GM21529 (cell line): Measurements from ENCODE around the gene C1QA.

Experiments
- ATAC-seq: cut with Tn5 transposase; IDR thresholded peaks from one replicate; pipeline ENCODE4 v1.9.1; 2021; ENCODE audit not compliant: unreplicated experiment

Gene C1QA, protein sequence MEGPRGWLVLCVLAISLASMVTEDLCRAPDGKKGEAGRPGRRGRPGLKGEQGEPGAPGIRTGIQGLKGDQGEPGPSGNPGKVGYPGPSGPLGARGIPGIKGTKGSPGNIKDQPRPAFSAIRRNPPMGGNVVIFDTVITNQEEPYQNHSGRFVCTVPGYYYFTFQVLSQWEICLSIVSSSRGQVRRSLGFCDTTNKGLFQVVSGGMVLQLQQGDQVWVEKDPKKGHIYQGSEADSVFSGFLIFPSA

GRCh38 chr1:22636353-22636752, at the start of gene C1QA:
Gene C1QA, plus strand, starts transcription at chr1:22636628. Its CDS starts 989 bp downstream, at chr1:22637617.
- no peak for ATAC-seq

DNA sequence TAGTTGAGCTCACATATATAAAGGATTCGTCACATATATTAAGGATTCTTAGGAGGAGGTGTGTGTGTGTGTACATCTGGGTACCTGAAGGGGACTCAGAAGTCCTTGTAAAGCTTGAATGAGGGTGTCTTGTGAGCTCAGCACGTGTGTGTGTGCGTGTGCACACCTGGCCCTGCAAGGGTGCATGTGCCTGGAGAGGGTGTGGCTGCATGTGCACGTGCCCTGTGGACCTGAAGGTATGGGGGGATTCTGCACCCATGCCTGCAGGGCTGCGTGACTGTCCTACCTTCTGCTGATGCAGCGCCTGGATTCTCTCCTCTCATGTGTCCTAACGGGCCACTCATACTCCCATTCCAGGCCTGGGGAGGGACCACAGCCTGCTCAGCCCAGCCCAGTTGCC, 49.2 kb upstream of the C1QA start:
- no peak for ATAC-seq

- no peak for ATAC-seq
Measured at GRCh38 chr1:22588899-22589422, 47.5 kb upstream of the C1QA start.

GRCh38 chr1:22591576-22591975, 44.9 kb upstream of the C1QA start:
- no peak for ATAC-seq

GRCh38 chr1:22592051-22592450, 44.4 kb upstream of the C1QA start:
- no peak for ATAC-seq

- ATAC-seq = no peak
Measured at GRCh38 chr1:22592919-22593790, 43.3 kb upstream of the C1QA start.

DNA sequence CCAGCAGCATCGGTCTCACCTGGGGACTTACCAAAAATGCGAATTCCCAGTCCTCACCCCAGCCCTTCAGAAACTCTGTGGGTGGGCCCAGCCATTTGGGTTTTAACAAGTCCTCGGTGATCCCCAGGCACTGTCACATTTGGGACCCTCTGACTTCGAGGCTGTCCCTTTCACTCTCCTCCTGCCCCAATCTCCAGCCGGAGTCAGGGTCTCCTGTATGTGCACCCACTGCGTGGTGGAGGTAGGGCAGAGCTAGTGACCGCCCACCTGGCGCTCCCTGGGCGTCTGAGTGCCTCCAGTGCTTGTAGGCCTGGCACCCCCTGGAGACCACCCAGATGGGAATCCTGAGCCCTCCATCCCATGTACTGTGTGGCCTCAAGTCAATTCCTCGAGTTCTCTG, 42.0 kb upstream of the C1QA start:
- ATAC-seq = no peak

DNA sequence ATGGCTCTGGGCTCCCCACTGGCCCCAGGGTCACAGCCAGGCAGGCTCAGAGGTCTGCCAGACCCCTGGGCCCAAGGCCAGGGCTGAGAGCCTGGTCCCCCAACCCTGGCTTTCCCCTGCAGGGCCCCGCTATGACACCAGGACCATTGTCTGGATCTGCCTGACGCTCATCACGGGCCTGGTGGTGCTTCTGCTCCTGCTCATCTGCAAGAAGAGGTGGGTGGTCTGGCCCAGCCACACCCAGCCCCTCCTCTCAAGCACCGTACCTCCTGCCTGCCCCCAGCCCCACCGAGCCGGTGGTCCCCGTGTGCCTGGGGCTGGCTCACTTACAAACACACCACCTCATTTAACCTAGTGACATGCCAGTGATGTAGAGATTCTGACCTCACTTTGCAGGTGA, 41.3 kb upstream of the C1QA start:
- ATAC-seq = no peak

DNA sequence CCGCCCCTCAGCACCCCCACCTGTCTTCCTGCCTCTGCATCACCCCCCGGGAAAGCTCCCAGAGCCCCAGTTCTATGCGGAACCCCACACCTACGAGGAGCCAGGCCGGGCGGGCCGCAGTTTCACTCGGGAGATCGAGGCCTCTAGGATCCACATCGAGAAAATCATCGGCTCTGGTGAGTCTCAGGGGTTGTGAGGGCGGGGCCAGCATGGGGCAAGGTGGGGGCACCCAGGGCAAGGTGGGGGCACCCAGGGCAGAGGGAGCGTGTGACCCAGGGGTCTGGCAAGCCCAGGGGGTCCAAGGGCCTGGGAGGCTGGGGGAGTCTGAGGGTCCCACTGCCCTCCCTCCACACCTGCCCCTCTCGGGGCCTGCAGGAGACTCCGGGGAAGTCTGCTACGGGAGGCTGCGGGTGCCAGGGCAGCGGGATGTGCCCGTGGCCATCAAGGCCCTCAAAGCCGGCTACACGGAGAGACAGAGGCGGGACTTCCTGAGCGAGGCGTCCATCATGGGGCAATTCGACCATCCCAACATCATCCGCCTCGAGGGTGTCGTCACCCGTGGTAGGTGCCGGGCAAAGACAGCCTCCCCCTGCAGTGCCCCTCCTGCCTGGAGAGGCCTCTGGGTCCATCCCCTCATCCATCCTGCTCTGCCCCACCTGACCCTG, 39.0 kb upstream of the C1QA start:
- no peak for ATAC-seq

GRCh38 chr1:22597996-22598395, 38.4 kb upstream of the C1QA start:
- ATAC-seq = no peak

DNA sequence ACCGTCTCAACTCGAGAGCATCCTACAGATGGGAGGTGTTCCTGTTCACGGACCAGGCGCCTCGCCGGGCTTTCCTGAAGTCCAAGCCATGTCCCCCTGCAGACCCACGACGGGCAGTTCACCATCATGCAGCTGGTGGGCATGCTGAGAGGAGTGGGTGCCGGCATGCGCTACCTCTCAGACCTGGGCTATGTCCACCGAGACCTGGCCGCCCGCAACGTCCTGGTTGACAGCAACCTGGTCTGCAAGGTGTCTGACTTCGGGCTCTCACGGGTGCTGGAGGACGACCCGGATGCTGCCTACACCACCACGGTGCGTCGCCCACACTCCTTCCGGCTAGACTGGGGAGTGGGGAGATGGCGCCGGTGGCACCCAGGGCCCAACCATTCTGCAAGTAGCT, 37.7 kb upstream of the C1QA start:
- no peak for ATAC-seq

DNA sequence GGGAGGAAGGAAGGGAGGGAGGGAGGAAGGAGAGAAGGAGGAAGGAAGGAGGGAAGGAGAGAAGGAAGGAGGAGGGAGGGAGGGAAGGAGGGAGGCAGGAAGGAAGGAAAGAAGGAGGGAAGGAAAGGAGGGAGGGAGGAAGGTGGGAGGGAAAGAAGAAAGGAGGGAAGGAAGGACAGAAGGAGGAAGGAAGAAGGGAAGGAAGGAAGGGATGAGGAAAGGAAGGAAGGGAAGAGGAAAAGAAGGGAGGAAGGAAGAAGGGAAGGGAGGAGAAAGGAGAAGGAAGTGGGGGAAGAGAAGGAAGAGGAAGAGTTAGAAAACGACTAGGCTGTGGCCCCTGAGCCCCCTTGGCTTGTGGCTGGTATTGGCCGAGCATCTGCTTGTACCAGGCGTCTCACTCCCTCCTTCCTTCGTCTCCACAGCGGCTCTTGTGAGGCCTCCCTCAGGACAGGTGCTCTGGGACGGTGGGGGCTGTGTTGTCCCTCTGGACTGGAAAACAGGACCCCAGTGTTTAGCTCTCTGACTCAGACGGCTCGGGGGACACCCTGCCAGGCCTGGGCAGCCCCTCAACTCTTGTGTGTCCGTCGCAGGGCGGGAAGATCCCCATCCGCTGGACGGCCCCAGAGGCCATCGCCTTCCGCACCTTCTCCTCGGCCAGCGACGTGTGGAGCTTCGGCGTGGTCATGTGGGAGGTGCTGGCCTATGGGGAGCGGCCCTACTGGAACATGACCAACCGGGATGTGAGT, 36.2 kb upstream of the C1QA start:
- no peak for ATAC-seq

DNA sequence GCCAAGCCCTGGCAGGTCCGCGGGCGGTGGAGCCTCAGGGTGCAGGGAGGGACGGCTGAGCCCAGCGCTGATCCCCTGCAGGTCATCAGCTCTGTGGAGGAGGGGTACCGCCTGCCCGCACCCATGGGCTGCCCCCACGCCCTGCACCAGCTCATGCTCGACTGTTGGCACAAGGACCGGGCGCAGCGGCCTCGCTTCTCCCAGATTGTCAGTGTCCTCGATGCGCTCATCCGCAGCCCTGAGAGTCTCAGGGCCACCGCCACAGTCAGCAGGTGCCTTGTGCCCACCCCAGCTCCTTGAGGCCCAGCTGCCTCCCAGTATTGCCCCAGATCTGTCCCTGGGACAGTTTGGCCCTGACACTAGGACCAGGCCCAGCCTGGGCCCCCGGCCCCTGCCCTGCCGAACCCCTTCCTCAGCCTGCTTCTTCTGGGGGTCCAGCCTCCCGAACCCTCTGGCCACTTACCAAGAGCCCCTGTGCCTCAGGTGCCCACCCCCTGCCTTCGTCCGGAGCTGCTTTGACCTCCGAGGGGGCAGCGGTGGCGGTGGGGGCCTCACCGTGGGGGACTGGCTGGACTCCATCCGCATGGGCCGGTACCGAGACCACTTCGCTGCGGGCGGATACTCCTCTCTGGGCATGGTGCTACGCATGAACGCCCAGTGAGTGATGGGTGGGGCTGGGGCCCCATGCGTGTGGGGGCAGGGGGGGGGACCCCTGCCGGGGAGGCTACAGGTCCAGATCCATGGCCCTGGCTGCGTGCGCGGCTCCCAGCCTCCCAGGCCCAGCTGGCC, 35.4 kb upstream of the C1QA start:
- no peak for ATAC-seq

- no peak for ATAC-seq
Measured at GRCh38 chr1:22601610-22602009, 34.8 kb upstream of the C1QA start.

DNA sequence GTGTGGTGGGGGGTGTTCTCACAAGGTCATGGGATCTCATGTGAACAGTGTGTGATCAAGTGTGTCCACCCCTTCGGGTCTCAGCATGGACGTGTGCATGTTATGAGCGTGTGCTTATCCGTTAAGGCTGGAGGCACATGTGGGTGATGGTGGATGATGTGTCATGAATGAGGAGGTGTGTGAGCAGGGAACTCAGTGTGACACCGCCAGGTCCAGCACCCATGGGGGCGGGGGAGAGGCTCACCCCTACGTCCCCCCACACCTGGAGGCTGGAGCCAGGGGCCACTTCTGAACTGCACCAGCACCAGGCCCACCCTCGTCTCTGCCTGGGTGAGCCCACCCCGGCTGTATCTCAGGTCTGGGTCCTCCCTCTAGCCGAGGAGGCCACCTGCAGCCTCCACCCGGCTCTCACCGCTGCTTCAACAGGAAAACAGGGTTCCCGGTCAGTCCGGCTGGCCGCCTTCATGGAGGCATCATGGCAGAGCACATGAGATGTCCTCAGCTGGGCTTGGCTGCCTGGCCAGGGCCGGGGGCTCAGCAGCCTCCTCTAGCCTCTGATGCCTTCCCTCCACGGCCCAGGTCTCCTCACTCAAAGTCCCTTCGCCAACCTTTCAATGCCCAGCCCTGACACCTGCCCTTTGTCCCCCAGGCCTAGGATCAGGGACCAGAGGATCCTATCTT, 34.2 kb upstream of the C1QA start:
- ATAC-seq = no peak

GRCh38 chr1:22606161-22606560, 30.3 kb upstream of the C1QA start:
- no peak for ATAC-seq

DNA sequence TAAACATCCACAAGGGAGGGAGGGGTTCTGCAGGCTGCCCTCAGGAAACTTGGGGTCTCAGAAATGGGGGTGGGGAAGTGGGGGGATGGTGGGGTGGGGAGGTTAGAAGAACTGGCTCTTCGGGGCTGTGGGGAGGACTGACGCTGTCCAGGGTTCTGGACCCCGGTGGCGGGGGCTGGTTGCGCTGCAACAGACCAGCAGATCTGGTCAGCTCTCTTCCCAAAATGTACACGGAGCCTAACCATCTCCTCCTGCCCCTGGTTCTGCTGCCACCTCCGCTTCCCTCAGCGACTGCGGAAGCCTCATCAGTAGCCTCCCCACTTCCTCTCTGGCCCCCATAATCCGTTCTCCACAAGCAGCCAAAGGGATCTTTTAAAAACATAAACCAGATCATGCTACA, 29.3 kb upstream of the C1QA start:
- ATAC-seq = no peak

GRCh38 chr1:22608361-22608760, 28.1 kb upstream of the C1QA start:
- ATAC-seq = no peak

DNA sequence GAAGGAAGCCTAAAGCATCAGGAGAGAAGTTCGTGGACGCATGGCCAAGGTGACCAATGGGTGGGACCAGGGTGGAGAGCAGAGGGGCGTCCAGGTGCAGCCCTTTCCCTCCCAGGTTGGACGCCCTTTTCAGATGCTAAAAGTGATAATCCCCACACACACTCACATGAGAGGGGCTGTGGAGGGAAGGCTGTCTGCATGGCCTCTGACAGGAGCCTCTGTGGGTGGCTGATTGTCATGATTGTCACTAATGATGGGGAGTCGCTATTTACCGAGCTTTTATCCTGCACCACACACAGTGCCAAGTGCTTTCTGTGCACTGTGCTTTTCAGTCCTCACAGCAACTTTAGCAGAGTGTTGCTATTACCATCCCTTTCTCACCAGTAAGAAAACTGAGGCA, 27.1 kb upstream of the C1QA start:
- ATAC-seq = no peak

DNA sequence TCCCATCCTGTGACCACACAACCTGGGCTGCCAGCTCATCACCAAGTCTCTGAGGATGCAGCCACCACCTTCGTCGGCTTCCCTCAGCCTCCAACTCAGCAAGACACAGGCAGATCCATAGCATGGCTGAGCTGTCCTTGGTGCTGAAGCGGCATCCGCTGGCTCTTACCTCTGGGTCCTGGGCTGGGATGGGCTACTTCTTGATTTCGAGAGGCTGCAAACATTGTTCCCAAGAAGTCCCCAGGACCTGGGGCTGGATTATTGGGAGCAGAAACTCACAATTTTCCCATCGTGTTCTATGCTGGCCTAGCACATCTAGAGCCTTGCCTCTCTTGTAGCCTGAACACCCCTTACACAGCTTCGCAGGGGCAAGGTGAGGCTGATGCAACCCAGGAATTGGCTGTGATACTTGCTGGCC, 24.9 kb upstream of the C1QA start:
- ATAC-seq = no peak
